GM21381 (cell line): ENCODE measurements around the gene GSTO1.

Experiments used
- ATAC-seq: cut with Tn5 transposase; IDR thresholded peaks from one replicate; pipeline ENCODE4 v1.9.1; 2021; ENCODE audit warnings: mild to moderate bottlenecking, moderate library complexity; ENCODE audit not compliant: unreplicated experiment

Gene GSTO1

DNA sequence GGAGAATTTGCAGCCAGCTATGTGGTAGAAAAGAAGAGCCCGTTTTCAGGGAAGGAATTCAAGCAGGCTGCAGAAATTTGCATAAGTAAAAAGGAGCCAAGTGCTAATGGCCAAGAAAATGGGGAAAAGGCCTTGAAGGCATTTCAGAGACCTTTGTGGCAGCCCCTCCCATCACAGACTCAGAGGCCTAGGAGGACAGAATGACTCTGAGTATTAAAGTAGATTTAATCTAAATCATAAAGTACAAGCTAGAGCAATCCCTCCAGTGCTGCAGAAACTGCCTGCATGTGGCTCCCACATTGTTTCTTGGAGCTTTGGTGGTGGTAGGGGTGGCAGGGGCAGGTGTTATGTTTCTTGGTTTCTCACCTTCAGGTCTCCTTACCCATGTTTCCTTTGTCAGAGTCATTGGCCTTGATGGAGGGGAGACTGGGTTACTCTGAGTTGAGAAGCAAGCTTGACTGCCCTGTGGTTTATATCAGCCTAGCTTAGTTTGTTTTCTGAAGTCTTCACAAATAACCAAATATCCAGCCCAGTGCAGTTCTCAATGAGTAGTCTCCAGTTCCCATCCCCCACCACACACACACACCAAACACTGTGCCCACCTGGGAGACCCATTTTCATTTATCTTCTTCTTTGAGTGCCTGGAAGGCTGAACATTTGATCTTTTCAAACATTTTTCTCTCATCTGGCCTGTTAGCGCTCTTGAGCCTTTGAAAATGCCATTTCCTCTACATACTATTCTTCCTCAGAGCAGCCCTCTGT is 49.1 kb downstream of the GSTO1 start:
- ATAC-seq: no peak

DNA sequence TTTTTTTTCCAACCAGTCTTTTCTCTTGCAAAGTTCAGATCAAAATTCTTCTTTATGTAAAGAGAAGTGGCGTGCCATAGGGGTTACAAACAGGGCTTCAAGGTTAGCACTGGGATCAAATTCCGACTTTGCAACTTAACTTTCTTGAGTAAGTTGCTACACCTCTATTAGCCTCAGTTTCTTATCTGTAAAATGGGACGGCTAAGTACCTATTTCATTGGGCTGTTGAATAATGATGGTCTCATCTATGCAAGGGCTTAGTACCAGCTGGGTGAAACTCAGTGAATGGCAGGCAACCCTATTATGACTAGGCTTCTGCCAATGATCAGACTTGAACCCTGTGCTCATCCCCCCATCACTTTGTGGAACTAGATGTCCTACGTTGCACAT is 49.7 kb downstream of the GSTO1 start:
- no peak for ATAC-seq

DNA sequence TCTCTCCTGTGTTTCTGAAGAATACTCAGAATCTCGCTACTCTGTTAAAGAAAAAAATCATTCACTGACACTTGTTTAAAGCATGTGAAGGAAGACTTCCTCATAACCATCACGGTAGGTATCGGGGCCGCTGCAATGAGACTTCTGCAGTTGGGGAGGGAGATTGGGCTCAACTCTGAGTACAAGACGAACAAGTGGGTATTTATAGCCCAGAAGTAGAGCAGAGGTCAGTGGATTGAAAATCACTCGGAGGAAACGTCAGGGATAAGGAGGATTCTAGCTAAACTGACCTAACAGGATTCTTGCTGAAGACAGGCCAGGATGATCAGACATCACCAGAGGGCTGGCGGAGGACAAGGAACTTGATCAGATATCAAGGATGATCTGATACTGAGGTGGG is 50.2 kb downstream of the GSTO1 start:
- ATAC-seq: no peak

DNA sequence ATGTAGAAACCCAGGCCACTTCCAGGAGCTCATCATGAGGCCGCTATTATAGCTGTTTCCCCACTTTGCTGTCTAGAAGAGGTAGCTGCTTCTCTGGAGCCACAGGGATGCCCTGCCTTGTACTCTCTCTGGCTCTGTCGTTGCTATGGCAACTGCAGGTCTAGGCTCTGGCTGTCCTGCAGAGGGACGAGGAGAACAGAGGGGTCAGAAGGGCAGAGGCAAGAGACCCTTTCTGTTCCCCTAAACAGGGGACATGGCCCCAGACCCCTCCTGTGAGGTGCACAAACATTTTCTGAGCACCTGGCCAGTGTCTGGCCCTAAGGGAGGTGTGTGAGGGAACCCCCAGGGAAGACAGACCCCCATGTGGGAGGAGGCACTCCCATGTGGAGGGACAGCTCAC is 52.2 kb downstream of the GSTO1 start:
- no peak for ATAC-seq

DNA sequence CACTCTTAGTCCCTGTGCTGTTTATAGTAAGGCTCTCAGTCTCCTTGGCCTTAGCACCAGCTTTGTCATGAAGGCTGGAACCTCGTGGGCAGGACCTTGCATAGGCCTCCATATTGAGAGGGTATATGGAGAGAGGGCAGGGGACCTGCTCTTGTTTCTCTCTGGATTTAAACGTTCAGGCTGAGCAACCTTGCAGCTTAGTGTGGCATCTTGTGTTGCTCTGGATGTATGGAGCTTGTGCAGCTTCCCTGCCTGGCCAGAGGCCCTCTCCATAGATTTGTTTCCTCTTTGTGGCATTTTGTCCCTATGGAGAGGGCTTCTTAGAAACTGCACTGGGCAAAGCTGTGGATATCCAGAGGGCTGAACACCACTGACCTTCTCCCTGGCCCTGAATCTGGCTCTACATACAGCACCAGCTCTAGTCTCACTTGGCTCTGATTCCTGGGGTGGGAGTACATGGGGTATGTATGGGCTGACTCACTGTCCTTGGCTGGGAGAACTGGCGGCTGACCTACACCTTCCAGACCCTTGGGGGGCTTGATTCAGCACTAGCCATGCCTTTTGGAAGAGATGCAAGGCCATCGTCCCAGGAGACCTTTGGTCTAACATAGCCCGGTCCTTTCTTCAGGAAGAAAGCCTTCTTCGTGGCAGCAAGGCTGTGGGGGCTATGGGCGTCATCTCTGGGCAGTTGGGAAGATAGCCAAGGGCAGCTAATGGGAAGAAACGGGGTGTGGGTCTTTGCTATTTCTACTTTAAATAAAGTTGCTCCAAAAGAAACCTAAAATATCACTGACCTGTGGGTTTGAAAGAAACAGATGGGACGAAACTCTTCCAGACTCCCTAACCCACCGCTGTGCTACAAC is 53.1 kb downstream of the GSTO1 start:
- ATAC-seq: no peak

DNA sequence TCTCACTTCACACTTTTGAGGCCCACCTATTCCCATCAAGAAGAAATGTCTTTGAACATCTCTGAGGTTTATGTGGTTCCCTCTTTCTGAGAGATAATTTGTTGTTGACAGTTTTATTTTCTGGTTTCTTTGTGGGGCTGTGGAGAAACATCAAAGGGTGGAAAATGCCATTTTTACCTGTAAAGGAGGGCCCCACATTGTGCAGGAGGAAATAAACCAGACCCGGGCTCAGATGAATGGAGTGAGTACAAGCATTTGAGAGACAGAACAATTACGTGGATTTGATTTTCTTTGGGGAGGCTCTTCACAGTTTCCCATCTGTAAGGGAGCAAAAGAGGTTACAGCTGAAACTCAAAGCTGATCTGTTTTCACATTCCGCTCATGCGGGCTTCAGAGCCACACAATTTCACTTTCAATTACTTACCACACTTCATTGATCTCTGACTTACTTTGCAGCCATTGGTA is 53.8 kb downstream of the GSTO1 start:
- peak; percentile 79 for ATAC-seq

DNA sequence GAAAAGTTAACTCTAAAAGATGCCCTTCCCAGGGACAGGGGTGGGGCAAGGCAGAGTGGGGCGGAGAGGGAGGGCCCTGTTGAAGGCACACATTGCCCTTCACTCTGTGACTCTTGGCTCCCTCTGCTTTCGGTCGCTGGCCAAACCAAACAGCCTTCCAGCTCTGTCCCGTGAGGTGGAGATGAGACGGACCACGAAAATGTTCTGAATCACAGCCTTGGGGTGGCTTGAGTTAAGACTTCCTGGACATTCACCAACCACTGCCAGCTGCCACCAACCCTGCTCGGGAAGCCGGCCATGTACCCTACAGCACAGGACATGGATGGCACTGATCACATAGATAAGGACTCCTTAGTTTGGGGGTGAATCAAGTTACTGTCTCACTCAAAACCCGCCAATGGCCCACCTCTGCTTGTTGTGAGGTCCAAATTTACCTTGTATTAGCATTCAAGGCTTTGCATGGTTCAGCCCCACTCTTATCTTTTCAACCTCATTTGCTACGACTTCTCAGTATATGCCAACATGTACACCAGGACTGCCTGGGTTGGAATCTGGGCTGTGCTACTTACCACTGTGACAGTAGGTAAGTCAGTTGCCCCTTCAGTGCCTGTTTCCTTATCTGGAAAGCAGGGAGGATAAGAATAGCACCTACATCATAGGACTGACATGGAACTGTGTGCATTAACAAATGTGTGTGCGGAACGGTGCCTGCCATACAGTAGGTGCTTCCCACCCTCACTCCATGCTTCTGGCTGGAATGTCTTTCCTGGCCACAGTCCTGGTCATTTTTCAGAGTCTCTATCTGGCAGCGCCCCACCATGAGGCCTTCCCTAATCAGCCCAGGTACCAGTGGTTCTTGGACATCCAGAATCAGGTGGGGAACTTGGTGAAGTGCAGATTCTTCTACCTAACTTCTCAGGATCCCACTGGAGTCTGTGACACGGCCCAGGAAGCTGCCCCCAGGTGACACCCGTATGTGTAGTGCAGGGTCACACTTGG is 55.6 kb downstream of the GSTO1 start:
- no peak for ATAC-seq

DNA sequence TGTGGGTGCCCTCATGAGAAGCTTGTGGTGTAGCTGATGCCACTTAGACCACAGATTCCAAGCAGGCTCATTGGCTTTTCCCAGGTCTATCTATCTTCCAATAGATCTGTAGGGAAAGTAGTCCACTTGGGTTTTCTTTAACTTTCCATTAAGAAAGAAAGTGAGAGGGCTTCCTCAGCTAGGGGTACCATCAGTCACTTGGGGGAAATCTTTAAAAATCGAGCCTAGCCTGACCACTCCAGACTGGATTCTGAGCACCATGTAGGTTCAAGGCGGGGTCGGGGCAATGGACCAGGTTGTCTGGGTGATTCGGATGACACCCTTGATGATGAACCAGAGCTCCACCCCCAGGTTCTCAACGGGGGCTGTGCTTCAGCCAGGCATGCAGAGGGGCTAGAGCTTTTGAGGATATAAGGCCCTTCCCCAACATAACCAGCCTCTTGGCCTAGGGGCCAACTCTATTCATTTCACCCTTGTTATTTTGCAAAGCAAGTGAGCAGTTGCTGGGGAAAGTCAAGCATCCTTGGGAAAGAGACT is 56.6 kb downstream of the GSTO1 start:
- ATAC-seq: no peak

DNA sequence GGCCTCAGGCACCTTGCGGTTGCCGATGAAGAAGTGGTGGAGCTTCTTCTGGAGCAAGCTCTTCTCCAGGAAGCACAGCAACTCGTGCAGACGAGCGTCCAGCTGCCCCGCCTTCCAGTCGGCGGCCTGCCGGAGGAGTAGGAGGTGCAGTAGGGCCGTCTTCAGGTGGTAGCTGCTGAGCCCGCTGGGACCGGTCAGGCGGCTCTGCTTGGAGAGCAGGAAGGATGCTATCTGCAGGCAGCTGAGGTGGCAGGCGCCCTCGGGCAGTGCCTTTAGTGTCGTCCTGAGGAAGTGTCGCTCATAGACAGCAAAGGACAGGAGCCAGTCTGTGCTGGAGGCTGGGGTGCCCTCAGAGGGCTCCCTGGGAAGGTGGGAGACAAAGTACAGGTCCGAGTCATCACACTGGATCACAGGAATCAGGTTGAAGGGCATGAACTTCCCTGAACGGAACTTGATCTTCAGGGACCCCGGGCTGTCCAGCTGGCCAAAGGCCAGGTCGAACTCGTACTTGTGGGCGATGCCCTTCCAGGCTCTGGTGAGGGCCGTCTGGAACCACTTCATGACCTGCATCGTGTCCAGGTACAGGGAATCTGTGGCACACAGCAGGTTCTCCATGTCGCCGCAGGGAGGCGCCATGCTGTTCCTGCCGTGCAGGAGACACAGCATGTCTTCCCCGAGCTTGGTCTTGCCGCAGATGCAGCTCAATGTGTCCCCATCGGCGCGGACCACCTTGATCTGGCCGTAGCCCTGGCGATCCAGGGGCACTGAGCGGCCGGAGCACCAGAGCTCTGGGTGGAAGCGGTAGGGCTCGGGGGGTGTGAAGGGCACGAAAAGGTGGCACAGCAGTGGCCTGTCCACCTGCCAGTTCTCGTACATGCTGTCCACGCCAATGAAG is 60.1 kb downstream of the GSTO1 start:
- ATAC-seq: no peak

DNA sequence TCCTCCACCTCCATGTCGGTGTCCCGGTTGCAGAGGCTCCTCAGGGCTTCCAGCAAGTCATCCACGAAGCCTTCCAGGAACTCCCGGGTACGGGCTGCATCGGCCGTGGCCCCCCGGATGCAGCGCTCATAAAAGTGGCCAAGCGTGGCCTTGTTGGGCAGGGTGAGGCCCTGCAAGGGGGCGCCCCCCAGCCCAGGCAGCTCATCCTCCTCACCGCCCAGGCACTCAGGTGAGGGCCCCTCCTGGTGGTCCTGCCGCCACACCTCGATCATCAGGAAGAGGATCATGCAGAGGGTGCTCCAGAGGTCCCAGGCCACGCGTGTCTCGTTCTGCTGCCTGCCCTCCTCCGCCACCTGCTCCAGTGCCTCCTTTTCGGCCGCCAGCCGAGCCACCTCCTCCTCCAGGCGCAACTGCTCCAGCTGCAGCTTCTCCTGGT is 60.8 kb downstream of the GSTO1 start:
- ATAC-seq: no peak

DNA sequence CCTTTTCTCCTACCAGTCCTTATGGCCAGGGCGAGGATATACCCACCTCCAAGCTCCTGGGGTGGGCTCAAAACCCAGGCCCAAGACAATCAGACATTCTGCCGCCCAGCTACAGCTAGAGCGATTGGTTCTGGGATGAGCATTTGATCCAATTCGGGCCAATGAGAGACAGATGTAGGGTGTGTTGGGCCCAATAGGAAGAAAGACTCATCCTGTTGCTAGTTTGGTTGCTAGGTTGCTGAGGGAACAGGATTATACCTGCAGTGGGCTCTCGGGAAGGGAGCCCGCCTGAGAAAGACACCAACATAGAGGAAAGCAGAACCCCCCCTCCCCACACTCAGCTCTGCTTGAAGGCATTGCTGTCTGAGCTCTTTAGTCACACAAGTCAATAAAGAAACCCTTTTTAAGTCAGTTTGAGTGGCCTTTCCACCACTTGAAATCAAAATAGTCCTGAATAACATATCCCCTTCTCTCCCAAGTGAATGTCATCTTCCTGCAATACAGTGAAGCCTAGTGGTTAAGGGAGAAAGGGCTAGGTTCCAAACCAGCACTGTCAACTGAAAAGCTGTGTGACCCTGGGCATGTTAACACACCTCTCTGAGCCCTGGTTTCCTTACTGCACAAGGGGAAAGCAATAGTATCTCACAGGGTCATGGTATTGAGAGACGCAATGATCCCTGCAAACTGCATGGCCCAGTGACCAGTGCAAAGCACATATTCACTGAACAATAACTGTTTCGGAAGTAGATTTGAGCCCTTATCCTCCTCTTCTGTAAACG is 61.8 kb downstream of the GSTO1 start:
- ATAC-seq: no peak
